Activated naive CD4-positive, alpha-beta T cell treated with anti-CD3 and anti-CD28 coated beads, Interleukin-2, amount 50 U/mL, for 72 hours (primary cell): ENCODE results near the gene ZNF780B. TPM values are rescaled to one million over a fixed set of nuclear protein-coding genes. Genes with fewer than 3 reads are reported as not detected.
"Not testable (repeated sequence)": the region's sequence is repeated elsewhere in the genome, so short reads cannot be mapped to it uniquely, and the experiment has no call there.

Experiments used
- ATAC-seq, 2 donors: fragments of 150-1000 bp; cut with Tn5 transposase; 2 replicates each; pipeline ENCODE4 v1.10.0; 2021; ENCODE audit warnings: mild to moderate bottlenecking in 2 of 2, moderate library complexity in 2 of 2
- DNase-seq, 2 donors: peaks; one replicate each; pipeline ENCODE4 v3.0.0; 2021 to 2022; ENCODE audit warnings: low spot score in 2 of 2
- H3K27ac Mint-ChIP-seq, 2 donors: one replicate each; pipeline ENCODE4 v1.8.0; 2022; ENCODE audit warnings: mild to moderate bottlenecking in 2 of 2, mixed read lengths in 2 of 2
- H3K36me3 Mint-ChIP-seq, 2 donors: one replicate each; pipeline ENCODE4 v1.8.0; 2022; ENCODE audit warnings: mixed read lengths in 2 of 2
- H3K9me3 Mint-ChIP-seq, 2 donors: one replicate each; pipeline ENCODE4 v1.8.0; 2022; ENCODE audit warnings: mixed read lengths in 2 of 2
- total RNA-seq, 2 donors: library from RNA; stranded (reverse); gene quantifications; one replicate each; pipeline ENCODE4 v1.2.3, GENCODE V29; 2022

The ZNF780B gene
- total RNA-seq, 2 donors from 2014 or later = 5.4 to 21.5 TPM

GRCh38 chr19:40057166-40057565 lies 1.1 kb upstream of the ZNF780B start:
- Mint-ChIP-seq H3K36me3 (peaks cover 22 to 40% of the 10 kb centered on the region in 2 donors), H3K9me3 (peaks cover 13 to 23% of the 10 kb centered on the region in 2 donors), H3K27ac (peak overlapping the region in 1 of 2 donors; percentile 93)
- DNase-seq = no peak
- ATAC-seq = no peak

GRCh38 chr19:40056505-40056904 lies 474 bp upstream of the ZNF780B start:
- H3K36me3 Mint-ChIP-seq = peaks cover 22 to 40% of the 10 kb centered on the region in 2 donors
- DNase-seq (no peak), ATAC-seq (peak in 1 of 2 donors; percentile 15)
- H3K9me3 Mint-ChIP-seq = peaks cover 13 to 22% of the 10 kb centered on the region in 2 donors
- peak overlapping the region; percentile 91 to 93 for H3K27ac Mint-ChIP-seq

GRCh38 chr19:40055049-40055448 lies 982 bp downstream of the ZNF780B start:
- Mint-ChIP-seq H3K9me3 (peaks cover 12 to 25% of the 10 kb centered on the region in 2 donors), H3K27ac (peak overlapping the region in 1 of 2 donors; percentile 93)
- ATAC-seq = no peak

GRCh38 chr19:40054632-40055031 lies 1.4 kb downstream of the ZNF780B start:
- Mint-ChIP-seq H3K9me3 (peaks cover 9 to 22% of the 10 kb centered on the region in 2 donors), H3K36me3 (peaks cover 26 to 47% of the 10 kb centered on the region in 2 donors), H3K27ac (no peak overlapping the region)
- no peak for DNase-seq
- ATAC-seq = no peak

More at GRCh38 chr19:40055049-40055448, 982 bp downstream of the ZNF780B start:
- H3K36me3 Mint-ChIP-seq = peaks cover 28 to 47% of the 10 kb centered on the region in 2 donors
- no peak for DNase-seq

- Mint-ChIP-seq H3K9me3 (peaks cover 5 to 20% of the 10 kb centered on the region in 2 donors), H3K27ac (no peak overlapping the region), H3K36me3 (peaks cover 29 to 50% of the 10 kb centered on the region in 2 donors)
- ATAC-seq = no peak
- DNase-seq = no peak
These were observed 2.5 kb downstream of the ZNF780B start for GRCh38 chr19:40053491-40053890.

- ATAC-seq, H3K27ac Mint-ChIP-seq, DNase-seq: not testable (repeated sequence)
- peaks cover 64 to 70% of the 10 kb centered on the region in 2 donors for H3K36me3 Mint-ChIP-seq
- H3K9me3 Mint-ChIP-seq = peaks cover 37 to 43% of the 10 kb centered on the region in 2 donors
These were observed 14.3 kb downstream of the ZNF780B start for GRCh38 chr19:40041718-40042117.

- ATAC-seq = not testable (repeated sequence)
- peaks cover 61 to 70% of the 10 kb centered on the region in 2 donors for H3K36me3 Mint-ChIP-seq
These were observed 18.0 kb downstream of the ZNF780B start for GRCh38 chr19:40038047-40038446.

GRCh38 chr19:40035996-40036395 lies 20.0 kb downstream of the ZNF780B start:
- ATAC-seq (no peak), DNase-seq (no peak)
- H3K9me3 Mint-ChIP-seq = peaks cover 36 to 45% of the 10 kb centered on the region in 2 donors
- no peak overlapping the region for H3K27ac Mint-ChIP-seq
- peaks cover 54 to 70% of the 10 kb centered on the region in 2 donors for H3K36me3 Mint-ChIP-seq

More at GRCh38 chr19:40038047-40038446, 18.0 kb downstream of the ZNF780B start:
- H3K9me3 Mint-ChIP-seq = peaks cover 37 to 42% of the 10 kb centered on the region in 2 donors
- H3K27ac Mint-ChIP-seq, DNase-seq: not testable (repeated sequence)

GRCh38 chr19:40033989-40034560 lies 22.0 kb downstream of the ZNF780B start:
- peaks cover 58 to 78% of the 10 kb centered on the region in 2 donors for H3K36me3 Mint-ChIP-seq

GRCh38 chr19:40026597-40026970 lies 29.4 kb downstream of the ZNF780B start:
- H3K27ac Mint-ChIP-seq = no peak overlapping the region
- H3K9me3 Mint-ChIP-seq = peaks cover 47 to 56% of the 10 kb centered on the region in 2 donors
- H3K36me3 Mint-ChIP-seq = peaks cover 59 to 69% of the 10 kb centered on the region in 2 donors
- ATAC-seq (no peak), DNase-seq (no peak)

More at GRCh38 chr19:40033989-40034560, 22.0 kb downstream of the ZNF780B start:
- Mint-ChIP-seq H3K9me3 (peaks cover 44 to 49% of the 10 kb centered on the region in 2 donors), H3K27ac (no peak overlapping the region)
- DNase-seq (no peak), ATAC-seq (no peak)

- Mint-ChIP-seq H3K36me3 (peaks cover 59 to 69% of the 10 kb centered on the region in 2 donors), H3K9me3 (peaks cover 50 to 56% of the 10 kb centered on the region in 2 donors), H3K27ac (no peak overlapping the region)
- DNase-seq = no peak
- ATAC-seq = no peak
These were observed 30.0 kb downstream of the ZNF780B start for GRCh38 chr19:40025938-40026596.

GRCh38 chr19:40023969-40024368 lies 32.1 kb downstream of the ZNF780B start:
- peaks cover 57 to 59% of the 10 kb centered on the region in 2 donors for H3K36me3 Mint-ChIP-seq
- DNase-seq (no peak), ATAC-seq (no peak)
- H3K27ac Mint-ChIP-seq = no peak overlapping the region
- peaks cover 50 to 51% of the 10 kb centered on the region in 2 donors for H3K9me3 Mint-ChIP-seq

- ATAC-seq = no peak
- H3K9me3 Mint-ChIP-seq = peaks cover 35 to 37% of the 10 kb centered on the region in 2 donors
- no peak overlapping the region for H3K27ac Mint-ChIP-seq
- peaks cover 57 to 81% of the 10 kb centered on the region in 2 donors for H3K36me3 Mint-ChIP-seq
- DNase-seq = no peak
These were observed 42.0 kb downstream of the ZNF780B start for GRCh38 chr19:40013991-40014390.

GRCh38 chr19:40009674-40010073 lies 46.4 kb downstream of the ZNF780B start:
- peaks cover 26 to 28% of the 10 kb centered on the region in 2 donors for H3K9me3 Mint-ChIP-seq
- H3K27ac Mint-ChIP-seq = no peak overlapping the region
- ATAC-seq = no peak
- no peak for DNase-seq
- peaks cover 67 to 86% of the 10 kb centered on the region in 2 donors for H3K36me3 Mint-ChIP-seq

- H3K9me3 Mint-ChIP-seq = peaks cover 4 to 7% of the 10 kb centered on the region in 2 donors
- DNase-seq (no peak), ATAC-seq (peak in 1 of 2 donors; percentile 24)
- peak overlapping the region in 1 of 2 donors; percentile 70 for H3K27ac Mint-ChIP-seq
- H3K36me3 Mint-ChIP-seq = peaks cover 36 to 52% of the 10 kb centered on the region in 2 donors
These were observed 49.7 kb downstream of the ZNF780B start for GRCh38 chr19:40006273-40006691.

- H3K36me3 Mint-ChIP-seq = peaks cover 34 to 49% of the 10 kb centered on the region in 2 donors
- DNase-seq = no peak
- ATAC-seq = no peak
- peaks cover 4 to 7% of the 10 kb centered on the region in 2 donors for H3K9me3 Mint-ChIP-seq
- no peak overlapping the region for H3K27ac Mint-ChIP-seq
These were observed 50.2 kb downstream of the ZNF780B start for GRCh38 chr19:40005691-40006272.

GRCh38 chr19:39998501-39998900 lies 57.5 kb downstream of the ZNF780B start:
- H3K9me3 Mint-ChIP-seq = peaks cover 0 to 10% of the 10 kb centered on the region in 2 donors
- DNase-seq = no peak

More at GRCh38 chr19:39998501-39998900, 57.5 kb downstream of the ZNF780B start:
- Mint-ChIP-seq H3K27ac (peak overlapping the region in 1 of 2 donors; percentile 98), H3K36me3 (peaks cover 26 to 35% of the 10 kb centered on the region in 2 donors)
- no peak for ATAC-seq
